KBM-7 (cell line): ENCODE measurements around the gene GLUD1.
"Not testable (repeated sequence)": the region's sequence is repeated elsewhere in the genome, so short reads cannot be mapped to it uniquely, and the experiment has no call there.

Source experiments
- DNase-seq: peaks from one replicate; pipeline ENCODE4 v3.0.0-alpha.2; 2015
- in situ Hi-C: fragments of 300-500 bp; cut with MboI; formaldehyde crosslinking; loops from 2 replicates; pipeline ENCODE4 v1.14.3; 2020; ENCODE audit warnings: low sequenced_read_pairs, low pct_unique_long_range_greater_than_20kb, mixed read lengths

The GLUD1 gene

DNA sequence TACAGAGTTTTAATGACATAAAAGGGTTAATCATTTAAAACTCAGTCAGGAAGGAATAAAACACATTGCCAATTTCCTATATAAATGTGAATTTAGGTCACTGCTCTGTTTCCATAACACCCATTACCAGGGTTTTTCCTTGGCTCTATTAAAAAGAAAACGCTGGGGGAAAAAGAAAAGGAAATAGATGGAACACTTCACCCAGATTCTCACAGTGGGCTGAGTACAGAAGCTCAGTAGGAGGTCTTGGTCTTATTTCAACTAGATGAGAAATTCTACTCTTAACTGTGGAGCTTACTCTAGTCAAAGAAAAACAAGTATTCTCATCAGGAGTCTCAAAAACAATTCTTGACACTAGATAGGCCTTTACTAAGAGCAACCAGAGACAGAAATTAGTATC is 36.5 kb downstream of the GLUD1 start:
- in situ Hi-C loops, result no loop called here
- no peak for DNase-seq

DNA sequence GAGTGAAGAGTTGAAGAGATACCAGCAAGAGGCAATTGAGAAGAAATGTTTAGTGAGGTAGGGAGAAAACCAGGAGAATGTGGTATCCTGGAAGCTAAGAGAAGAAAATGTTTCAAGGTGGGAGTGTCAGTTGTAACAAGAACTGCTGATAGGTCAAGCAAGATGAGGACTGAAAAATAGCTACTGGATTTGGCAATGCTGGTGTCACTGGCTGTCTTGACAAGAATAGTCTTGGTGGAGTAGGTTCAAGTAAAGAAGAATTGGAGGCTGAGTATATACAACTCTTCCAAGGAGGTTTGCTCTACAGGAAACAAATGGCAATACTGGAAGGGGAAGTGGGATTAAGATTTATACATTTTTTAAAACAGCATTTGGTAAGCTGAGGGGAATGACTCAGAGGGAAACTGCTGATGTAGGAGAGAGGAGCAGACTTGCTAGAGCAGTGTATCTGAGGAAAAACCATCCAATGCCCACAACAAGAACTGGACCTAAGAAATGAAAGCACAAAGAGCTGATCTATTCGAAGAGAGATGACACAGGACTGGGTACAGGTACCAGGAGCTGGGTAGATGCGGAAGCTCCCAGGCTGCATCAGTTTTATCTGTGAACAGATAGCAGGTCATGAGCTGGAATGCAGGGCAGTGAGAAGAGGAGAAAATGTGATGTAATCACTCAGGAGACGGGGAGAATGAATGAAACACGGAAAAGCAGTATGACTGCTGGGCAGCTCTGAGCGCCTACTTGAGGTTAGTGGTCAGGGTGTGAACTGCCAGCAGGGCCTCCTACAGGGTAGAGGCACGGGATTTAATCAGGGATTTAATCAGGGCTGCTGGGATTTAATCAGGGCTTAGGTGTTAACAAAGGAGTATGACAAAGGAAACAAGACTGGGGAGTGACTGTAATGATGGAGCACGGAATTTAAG is 40.0 kb downstream of the GLUD1 start:
- peak; percentile 59 for DNase-seq
- in situ Hi-C loops, result no loop called here

DNA sequence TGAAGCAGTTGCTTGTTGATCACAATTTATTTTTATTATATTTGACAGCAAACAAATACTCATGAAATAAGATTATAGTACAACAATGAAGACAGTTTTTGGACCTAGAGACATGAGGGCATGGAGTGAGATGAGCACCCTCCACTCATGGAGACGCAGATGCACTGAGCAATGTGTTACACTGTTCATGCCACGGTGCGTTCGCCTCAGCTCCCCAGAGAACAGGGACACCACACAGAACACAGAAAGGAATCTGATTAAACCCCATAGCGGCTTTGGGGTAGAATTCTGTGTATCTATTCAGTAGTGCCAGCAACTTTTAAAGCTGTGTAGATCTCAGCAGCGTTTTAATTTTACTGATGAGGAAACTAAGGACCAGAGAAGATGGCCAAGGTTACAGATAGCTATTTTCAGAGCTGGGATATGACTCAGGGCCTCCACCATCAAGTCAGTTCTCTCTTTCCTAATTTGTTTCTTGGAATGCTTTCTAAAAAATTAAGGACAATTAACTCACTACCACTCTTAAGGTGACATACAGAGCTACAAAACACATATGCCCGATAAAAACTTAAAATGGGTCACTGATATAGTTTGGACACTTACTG is 41.0 kb downstream of the GLUD1 start:
- no peak for DNase-seq
- in situ Hi-C loops, result no loop called here

DNA sequence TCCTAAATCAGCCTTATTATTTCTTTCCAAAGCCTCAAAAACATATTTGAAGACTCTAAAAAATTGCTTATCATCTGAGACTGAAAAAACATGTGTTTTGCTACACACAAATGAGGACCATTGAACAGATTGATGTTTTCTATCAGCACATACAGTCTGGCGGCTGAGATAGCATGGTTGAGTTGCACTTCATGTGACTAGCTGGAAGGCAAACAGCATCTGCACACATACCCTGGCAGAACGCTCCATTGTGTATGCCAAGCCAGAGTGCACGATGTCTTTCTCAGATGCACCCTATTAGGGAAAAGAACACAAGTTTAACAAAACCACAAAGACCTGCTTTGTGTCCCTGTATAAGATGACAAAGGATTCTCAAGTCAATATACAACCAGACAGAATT is 41.5 kb downstream of the GLUD1 start:
- in situ Hi-C loops, result no loop called here
- no peak for DNase-seq

DNA sequence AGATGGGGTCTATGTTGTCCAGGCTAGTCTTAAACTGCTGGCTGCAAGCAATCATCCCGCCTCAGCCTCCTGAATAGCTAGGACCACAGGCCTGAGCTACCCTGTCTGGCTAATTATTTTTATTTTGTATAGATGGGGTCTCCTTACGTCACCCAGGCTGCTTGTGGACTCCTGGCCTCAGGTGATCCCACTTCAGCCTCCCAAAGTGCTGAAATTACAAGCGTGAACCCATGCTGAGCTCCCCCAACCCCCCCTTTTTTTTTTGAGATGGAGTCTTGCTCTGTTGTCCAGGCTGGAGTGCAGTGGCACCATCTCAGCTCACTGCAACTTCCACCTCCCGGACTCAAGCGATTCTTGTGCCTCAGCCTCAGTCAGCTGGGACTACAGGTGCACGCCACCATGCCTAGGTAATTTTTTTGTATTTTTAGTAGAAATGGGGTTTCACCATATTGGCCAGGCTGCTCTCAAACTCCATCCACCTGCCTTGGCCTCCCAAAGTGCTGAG is 49.2 kb downstream of the GLUD1 start:
- in situ Hi-C loops, result no loop called here
- no peak for DNase-seq

DNA sequence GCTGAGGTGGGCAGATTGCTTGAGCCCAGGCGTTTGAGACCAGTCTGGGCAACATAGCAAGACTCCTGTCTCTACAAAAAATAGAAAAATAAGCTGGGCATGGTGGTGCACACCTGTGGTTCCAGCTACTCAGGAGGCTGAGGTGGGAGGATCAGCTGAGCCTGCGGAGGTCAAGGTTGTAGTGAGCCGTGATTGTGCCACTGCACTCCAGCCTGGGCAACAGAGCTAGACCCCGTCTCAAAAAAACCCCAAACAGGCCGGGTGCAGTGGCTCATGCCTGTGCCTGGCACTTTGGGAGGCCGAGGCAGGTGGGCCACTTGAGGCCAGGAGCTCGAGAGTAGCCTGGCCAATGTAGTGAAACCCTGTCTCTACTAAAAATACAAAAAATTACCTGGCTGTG is 51.1 kb downstream of the GLUD1 start:
- in situ Hi-C loops, DNase-seq: not testable (repeated sequence)

DNA sequence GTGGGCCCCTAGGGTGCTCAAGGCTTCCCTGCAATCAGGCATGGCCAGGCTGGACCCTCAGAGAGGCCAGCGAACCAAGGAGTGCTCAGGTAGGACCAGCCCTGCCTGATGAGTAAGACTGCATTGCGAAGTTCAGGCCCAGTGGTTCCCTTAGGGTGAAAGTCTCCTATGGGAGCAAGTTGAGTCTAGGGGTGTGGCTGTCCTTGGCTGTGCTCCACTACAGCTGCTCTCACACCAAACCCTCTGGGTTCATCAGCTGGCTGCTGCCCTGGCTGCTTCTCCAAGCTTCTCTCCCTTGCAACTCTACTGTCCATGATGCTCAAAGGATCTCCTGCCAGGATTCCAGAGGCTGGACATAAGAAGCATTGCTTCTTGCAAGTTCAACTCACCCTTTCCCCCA is 55.9 kb downstream of the GLUD1 start:
- DNase-seq, result no peak
- in situ Hi-C loops, result no loop called here

DNA sequence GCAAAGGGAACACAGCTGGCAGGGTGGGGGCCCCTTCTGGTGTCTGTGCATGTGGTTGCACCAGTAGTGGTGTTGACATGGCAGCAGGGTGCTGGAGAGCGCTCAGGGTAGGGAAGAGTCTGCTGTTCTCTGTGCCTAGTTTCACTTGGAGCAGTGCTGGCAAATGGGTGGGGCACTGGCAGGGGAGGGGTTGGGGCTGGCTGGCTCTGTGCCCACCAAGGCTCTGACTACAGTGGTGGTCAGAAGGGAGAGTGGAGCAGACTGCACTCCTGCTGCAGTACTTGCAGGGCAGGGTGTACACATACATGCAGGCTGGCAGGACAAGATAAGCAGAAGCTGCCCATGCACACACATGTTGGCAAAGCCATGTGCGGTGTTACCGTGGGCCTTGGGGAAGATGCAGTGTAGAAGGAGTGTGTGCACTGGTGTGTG is 56.3 kb downstream of the GLUD1 start:
- no peak for DNase-seq
- in situ Hi-C loops, result no loop called here

DNA sequence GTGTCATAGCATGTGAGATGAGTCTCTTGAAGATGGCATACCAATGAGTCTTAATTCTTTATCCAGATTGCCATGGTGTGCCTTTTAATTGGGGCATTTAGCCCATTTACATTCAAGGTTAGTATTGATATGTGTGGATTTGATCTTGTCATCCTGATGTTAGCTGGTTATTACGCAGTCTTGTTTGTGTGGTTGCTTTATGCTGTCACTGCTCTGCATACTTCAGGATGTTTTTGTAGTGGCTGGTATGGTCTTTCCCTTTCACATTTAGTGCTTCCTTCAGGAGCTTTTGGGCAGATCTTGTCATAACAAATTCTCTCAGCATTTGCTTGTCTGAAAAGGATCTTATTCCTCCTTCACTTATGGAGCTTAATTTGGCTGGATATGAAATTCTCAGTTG is 58.0 kb downstream of the GLUD1 start:
- no peak for DNase-seq
- in situ Hi-C loops, result no loop called here

DNA sequence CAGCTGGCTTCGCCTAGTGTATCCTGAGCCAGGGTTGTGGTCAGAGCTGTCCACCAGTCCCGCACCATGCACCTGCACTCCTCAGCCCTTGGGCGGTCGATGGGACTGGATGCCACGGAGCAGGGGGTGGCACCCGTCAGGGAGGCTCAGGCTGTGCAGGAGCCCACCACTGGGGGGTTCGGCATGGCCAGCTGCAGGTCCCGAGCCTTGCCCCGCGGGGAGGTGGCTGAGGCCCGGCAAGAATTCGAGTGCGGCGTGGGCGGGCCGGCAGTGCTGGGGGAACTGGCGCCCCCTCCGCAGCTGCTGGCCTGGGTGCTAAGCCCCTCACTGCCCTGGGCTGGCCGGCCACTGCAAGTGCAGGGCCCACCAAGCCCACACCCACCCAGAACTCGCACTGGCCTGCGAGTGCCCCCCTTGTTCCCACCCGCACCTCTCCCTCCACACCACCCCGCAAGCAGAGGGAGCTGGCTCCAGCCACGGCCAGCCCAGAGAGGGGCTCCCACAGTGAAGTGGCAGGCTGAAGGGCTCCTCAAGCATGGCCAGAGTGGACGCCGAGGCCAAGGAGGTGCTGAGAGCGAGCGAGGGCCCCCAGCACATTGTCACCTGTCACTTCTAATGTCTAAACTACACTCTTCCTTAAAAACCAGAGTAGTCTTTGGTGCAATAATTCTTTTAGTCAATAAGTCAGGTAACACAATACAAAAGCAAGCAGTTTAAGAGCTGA is 63.6 kb downstream of the GLUD1 start:
- in situ Hi-C loops, result no loop called here
- no peak for DNase-seq

DNA sequence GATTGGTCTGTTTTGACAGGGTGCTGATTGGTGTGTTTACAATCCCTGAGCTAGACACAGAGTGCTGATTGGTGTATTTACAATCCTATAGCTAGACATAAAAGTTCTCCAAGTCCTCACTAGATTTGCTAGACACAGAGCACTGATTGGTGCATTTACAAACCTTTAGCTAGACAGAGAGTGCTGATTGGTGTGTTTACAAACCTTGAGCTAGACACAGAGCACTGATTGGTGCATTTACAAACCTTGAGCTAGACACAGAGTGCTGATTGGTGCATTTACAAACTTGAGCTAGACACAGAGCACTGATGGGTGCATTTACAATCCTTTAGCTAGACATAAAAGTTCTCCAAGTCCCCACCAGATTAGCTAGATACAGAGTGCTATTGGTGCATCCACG is 64.2 kb downstream of the GLUD1 start:
- DNase-seq, in situ Hi-C loops: not testable (repeated sequence)

DNA sequence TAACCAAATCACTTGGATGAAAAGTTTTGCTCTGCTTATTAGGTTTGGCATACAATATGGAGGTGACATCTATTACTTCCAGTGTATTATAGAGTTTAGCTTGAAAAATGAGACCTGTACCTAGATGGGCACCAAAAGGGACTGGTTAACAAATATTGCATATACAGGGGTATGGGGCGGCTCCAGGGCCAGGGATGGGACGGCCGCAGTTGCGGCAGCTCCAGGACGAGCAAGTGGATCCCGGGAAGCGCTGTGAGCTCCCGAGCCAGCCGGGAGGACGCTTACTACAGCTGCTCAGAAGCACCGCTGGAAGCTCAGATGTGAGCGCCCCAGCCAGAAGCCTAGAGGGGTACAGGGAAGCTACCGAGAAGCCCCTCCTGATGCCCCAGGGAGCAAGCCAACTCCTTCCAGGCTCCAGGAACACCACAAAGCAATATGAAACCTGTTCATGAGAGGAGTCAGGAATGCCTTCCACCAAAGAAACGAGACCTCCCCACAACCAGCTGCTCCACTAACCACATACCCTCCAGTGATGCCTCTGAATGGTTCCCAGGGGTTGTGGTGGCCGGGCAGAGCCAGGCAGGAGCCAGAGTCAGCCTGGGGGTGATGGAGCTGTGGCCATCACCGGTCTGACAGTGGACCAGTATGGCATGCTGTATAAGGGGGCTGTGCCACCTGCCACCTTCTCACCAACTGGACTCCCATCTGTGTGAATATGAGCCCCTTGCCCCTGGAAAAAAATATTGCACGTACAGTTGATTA is 67.7 kb downstream of the GLUD1 start:
- DNase-seq, in situ Hi-C loops: not testable (repeated sequence)

DNA sequence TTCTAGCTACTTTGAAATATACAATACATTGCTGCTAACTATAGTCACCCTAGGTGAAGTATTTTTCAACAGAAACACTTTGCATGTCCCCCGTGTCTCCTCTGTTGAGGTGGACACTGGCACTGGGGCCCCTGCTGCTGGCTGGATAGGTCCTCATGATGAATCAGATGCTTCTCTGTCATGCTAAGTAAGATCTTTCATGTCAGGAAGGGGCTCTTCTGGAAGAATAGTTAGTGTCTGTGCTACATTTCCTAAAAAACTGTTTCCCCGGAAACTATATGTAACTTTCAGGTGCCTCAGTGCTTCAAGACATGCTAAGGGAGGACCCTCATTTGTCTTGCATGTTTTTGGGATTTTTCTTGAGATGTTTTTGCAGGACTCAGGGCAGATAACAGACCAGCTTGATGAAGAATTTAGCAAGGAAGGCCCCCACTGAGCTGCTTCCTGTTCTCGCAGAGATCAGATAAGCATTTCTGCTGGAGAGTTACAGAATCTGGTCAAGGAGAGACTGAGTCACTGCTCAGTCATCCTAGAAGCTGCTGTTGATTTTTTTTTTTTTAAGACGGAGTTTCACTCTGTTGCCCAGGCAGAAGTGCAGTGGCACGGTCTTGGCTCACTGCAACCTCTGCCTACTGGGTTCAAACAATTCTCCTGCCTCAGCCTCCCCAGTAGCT is 69.2 kb downstream of the GLUD1 start:
- in situ Hi-C loops, result not testable (repeated sequence)
- peak; percentile 73 for DNase-seq

DNA sequence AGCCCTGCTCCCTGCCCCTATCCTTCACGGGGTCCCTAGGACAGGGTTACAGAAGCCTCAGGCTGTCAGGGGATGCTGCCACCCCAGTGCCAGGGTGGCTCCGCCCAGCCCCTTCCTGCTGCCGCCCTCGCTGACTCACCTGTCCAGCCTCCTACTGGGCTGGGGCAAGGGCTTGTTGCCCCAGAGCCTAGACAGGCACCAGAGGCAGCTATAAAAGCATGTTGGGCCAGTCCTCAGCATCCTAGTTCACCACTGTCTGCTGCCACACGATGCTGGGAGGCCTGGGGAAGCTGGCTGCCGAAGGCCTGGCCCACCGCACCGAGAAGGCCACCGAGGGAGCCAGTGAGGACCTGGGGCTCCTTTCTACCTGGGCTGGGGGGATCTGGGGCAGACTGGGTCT is 74.6 kb downstream of the GLUD1 start, which contains the start of gene FAM25A:
Gene FAM25A (plus strand): TSS at position 239 of the 400 bp plus-strand sequence. CDS start 31 bp downstream, at position 270.
- DNase-seq, in situ Hi-C loops: not testable (repeated sequence)

DNA sequence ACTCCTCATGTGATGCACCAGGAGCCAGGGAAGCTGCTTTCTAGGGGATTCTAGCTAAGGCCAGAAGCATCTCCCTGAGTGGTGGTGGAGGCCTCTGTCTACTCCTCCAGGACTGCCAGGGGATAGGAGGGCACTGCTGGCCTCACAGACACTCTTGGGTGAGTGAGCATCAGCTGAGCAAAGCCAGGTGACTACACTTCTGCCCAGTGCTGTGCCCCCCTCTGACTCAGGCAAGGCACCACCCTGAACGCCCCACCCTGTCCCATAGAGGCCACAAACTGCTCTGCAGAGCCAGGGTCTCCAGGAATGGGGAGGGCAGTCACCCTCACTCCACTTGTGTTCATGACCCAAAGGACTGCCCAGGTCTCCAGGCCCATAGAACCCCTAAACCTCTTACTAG is 75.1 kb downstream of the GLUD1 start:
- DNase-seq, in situ Hi-C loops: not testable (repeated sequence)

DNA sequence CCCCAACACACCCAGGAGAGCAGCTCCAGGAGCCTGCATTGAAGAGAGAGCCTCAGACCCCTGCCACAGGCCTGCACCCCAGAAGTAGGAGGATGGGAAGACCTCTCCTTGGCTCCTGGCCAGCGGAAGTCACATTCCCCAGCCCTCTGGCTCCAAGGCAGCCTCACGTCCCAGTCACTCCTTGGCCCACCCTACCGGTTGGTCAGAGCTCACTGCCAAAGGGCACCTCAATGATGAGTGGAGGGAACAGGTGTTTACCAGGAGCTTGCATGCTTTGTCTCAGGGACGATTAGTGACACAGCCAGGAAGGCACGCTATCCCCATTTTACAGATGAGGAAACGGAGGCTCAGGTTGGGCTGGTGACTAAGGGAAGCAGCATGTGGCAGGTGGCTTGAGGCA is 75.6 kb downstream of the GLUD1 start:
- in situ Hi-C loops, DNase-seq: not testable (repeated sequence)

DNA sequence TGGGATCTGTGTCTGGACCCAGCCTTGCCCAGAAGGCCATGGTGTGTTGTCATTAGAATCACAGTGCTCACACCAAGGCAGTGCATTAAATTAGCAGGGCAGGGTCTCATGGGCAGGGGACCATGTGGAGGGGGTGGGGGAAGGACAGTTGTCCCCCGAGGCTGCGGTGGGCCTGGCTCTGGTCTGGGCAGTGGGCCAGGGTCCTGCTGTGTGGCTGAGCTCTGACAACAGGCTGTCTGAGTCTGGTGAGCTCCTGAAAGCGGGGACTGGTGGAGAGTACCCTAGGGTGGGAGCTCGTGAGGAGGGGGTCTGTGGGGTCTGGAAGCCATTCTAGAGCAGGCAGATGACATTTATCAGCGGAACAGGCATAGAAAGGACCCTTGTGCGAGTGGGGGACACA is 76.5 kb downstream of the GLUD1 start:
- in situ Hi-C loops, DNase-seq: not testable (repeated sequence)

DNA sequence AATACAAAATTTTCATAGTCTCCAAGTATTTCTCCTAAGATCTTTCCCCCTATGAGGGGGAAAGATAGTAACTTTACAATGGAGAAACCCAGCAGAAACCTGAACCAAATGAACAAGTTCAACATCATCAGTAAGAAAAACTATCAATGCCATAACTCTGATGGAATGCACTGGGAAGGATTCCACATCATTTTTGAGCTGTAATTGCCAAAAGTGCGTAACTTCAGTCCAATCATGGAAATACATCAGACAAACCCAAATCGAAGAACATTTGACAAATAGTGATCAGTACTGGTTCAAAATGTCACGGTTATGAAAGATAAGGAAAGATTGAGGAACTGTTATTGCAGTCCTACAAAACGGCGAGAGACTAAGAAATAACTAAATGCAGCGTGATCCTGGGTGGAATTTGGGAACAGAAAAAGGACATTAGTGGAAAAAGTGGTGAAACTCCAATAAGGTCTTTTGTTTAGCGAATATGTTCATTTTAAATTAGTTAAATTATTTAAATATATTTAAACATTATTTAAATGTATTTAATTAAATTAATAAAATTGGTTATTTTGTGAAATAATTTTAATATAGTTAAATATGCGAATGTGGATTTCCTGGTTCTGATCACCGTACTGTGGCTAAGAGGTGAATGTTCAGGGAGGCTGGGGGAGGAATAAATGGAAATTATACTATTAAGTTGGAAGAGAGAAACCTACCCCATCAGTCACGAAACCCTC is 79.5 kb downstream of the GLUD1 start:
- in situ Hi-C loops, DNase-seq: not testable (repeated sequence)
